ENCODE results near the gene TTLL5. TPM values are rescaled to one million over a fixed set of nuclear protein-coding genes. Genes with fewer than 3 reads are reported as not detected.

Gene TTLL5
- total RNA-seq, 4 donors from 2014 or later = 15.7 to 46.2 (median 24.1) TPM

GRCh38 chr14:75879031-75879430, 218.0 kb downstream of the TTLL5 start:
- TF ChIP-seq CTCF (IDR thresholded peaks at IDR 0.05; ENCODE audit: low read depth) = no peak

- TF ChIP-seq CTCF (IDR thresholded peaks at IDR 0.05; ENCODE audit: low read depth) = no peak
Observed at GRCh38 chr14:75880512-75880911, 219.5 kb downstream of the TTLL5 start.

GRCh38 chr14:75881994-75882393, 220.9 kb downstream of the TTLL5 start:
- no peak for TF ChIP-seq CTCF (IDR thresholded peaks at IDR 0.05; ENCODE audit: low read depth)

DNA sequence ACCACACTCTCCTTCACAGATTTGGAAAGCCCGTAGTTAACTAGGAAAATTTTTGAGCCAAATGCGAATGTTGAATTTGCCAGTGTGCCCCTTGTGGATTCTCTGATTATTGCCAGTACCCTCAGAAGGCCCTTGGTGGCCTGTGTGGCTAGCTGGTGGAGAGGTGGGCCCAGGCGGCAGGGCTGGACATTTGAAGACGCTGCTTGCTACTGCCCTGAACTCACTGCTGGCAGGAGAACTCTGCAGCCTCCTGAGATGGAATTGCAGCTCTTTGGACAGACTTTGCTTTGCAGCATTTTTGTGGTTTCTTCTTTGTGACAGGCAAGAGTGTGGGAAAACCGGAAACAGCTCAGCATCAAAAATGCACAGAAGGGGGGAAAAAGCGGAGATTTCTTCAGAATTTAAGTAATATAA, 223.2 kb downstream of the TTLL5 start:
- no peak for TF ChIP-seq CTCF (IDR thresholded peaks at IDR 0.05; ENCODE audit: low read depth)

GRCh38 chr14:75885829-75886228, 224.8 kb downstream of the TTLL5 start:
- TF ChIP-seq CTCF (IDR thresholded peaks at IDR 0.05; ENCODE audit: low read depth) = no peak

DNA sequence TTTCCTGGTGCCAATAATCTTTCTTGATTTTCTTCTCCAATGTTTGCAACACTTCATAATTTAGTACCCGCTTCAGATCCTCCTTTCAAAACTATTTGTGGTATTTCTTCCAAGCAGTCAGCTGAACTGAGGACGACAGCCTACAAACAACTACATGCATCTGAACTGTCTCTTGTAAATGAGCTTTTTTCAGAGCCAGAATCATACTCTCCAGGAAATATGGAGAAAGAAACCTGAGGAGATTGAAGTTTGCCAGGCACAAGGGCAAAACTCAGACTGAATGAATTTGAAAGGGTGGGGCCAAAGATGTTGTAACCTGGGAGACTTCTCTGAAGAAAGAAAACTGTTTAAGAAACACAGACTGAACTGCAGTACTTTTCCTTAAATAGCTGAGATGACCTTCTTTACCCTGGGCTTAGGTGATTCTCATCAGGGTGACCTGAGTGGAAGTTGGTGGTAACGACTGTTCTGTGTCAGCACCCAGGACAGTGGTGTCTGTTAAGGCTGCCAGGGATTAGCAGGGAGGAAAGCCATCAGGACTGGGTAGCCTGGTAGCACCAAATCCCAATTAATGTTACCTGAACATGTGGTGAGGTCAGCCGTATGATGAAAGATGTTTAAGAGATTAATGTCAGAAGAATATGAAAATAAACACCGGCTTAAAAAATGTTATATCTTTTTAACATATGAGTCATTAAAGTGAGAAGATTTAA, 225.7 kb downstream of the TTLL5 start:
- TF ChIP-seq CTCF (IDR thresholded peaks at IDR 0.05; ENCODE audit: low read depth) = no peak

DNA sequence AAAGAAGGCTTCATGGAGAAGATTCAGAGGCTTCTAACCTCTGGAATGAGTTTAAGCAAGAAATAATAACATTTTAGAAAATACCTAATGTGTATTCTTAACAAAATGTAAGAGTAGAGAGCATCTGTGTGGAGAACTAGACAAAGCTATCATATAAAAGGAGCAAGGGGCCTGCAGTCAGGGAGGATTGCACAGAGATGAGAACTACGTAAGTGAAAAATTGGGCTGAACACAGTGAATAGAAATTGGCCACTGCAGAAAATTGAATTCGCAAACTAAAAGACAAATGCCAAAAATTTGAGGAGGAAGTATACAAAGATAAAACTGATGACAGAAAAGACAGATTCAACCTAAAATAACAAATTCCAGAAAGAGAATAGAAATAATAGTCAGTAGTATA, 227.9 kb downstream of the TTLL5 start:
- TF ChIP-seq CTCF (IDR thresholded peaks at IDR 0.05; ENCODE audit: low read depth) = no peak

All from subcutaneous adipose tissue (tissue), 4 donors.